Activated CD4-positive, alpha-beta T cell treated with anti-CD3 and anti-CD28 coated beads for 4 hours (primary cell): ENCODE measurements around the gene PTPRN2.

Experiments used
- DNase-seq, 2 donors: peaks; one replicate each; pipeline ENCODE4 v3.0.0-alpha.2; 2020

The PTPRN2 gene

DNA sequence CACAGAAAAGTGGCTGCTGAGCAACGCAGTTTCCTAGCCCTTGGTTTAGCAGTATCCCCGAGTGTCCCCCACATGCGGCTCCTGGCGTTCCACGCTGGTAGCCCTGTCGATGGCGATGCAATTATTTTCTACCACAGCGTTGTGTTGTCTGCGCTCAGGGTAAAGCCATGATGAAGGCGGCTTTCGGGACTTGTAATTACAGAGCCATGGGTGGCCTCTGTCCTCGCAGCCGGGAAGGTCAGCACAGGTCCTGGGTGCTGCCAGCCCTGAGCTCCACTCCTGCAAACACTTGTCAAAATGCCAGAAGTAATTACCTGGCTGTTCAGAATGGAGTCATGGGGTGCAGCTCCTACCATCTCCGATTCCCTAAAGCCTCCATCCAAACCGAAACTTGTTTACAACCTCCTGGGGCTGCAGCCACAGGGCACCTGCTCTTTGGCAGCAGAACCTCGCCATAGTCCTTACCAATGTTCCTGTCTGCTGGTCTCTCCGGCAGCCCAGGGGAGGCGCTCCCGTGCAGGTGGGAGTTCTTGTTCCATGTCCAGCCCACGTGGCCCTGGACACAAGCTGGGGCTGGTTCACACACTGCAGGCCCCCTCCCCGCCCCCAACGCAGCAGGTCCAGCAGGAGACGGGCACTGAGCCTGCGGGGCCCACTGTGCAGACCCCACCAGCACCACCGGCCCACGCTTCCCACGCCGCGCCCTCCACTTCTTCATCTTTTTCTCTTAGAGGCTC, 512.6 kb downstream of the PTPRN2 start:
- no peak for DNase-seq

DNA sequence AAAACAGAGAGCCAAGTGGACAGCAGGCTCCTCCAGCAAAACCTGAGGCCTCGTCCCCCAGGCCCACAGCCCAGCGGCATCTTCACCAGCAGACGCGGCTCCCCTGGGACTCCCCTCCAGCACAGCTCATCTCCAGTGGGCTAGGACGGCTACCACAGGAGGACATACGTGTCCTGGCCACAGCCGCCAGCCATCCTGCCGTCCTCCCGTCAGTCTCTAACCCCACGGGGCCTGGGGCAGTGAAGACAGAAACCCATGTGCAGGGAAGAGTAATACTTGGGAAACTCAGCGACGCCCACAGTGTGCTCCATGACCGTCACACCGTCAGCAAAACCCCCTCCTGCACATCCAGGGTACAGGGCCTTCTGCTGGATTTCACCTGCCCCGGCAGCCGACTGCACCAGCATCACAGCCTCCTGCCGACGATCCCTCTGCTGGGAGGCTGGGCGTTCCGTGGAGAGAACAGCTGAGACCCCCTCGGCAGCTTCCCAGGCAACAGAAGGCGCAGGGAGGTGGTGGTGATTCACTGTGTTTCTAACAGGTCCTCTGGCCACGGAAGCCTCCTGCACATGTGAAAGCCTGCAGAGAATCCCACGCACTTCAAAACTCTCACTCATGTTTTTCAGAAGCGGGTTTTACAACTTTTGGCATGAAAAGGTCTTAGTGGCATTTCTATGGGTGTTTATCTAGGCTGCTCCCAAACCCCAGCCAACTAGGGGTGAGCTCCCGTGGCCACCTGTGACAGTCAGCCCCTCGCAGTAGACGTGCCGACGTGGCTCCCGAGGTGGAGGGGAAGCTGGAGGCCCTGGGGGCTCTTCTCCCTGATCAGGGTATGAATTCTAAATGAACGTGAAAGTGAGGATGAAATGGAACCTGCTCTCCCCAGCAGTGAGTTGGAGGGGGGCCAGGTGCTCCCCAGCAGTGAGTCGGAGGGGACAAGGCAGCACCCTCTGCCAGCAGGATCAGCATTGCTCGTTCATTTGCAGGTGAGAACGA, 513.5 kb downstream of the PTPRN2 start:
- DNase-seq = no peak

DNA sequence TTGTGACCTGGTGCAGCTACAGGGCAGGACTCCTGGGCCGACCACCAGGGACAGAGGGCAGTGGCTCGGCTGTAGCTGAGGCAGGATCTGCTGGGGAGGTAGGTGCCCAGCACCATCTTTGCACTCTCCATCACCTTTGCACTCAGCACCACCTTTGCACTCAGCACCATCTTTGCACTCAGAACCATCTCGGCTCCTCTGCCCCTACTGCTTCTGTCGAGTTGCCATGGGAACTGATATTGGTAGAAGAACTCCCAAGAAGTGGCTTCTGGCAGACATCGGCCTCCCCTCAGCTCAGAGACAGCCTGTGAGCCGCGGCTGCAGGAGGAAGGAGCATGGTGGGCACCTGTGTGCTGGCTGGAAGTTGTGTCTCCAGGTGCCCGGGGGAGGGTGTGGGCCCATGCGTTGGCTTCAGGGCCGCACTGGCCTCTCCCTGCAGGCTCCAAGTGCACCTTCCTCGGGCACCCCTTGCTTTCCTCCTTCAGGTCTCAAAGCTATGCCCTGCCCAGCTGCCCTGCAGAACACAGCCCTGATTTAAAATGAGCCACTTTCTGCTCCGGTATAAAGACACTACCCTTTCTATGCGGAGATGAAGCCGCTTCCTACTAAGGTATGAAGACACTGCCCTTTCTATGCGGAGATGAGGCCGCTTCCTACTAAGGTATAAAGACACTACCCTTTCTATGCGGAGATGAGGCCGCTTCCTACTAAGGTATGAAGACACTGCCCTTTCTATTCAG, 514.5 kb downstream of the PTPRN2 start:
- DNase-seq = no peak

DNA sequence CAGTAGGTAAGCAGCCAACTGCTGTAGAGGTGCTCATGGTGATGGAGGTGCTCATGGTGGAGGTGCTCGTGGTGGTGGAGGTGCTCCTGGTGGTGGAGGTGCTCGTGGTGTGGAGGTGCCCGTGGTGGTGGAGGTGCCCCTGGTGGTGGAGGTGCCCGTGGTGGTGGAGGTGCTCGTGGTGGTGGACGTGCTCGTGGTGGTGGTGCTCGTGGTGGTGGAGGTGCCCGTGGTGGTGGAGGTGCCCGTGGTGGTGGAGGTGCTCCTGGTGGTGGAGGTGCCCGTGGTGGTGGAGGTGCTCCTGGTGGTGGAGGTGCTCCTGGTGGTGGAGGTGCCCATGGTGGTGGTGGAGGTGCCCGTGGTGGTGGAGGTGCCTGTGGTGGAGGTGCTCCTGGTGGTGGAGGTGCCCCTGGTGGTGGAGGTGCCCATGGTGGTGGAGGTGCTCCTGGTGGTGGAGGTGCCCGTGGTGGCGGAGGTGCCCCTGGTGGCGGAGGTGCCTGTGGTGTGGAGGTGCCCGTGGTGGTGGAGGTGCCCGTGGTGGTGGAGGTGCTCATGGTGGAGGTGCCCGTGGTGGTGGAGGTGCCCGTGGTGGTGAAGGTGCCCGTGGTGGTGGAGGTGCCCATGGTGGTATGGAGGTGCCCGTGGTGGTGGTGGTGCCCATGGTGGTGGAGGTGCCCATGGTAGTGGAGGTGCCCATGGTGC, 517.3 kb downstream of the PTPRN2 start:
- no peak for DNase-seq

DNA sequence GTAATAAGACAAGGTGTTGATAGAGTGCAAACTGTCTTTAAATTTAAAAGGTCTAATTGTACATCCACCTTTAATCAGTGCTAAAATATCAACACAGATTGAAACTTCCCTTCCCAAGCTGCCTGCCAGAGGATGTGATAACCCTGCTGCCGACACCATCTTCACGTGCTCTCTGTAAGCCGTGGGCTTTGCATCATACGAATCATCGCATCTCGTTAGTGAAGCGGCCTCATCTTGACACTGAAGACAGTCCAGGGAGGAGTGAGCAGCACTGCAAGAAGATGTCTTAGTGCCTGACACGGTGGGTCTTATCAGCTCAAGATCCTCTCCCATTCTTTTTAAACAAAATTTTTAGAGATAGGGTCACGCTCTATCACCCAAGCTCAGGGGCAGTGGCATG, 518.8 kb downstream of the PTPRN2 start:
- DNase-seq = no peak

DNA sequence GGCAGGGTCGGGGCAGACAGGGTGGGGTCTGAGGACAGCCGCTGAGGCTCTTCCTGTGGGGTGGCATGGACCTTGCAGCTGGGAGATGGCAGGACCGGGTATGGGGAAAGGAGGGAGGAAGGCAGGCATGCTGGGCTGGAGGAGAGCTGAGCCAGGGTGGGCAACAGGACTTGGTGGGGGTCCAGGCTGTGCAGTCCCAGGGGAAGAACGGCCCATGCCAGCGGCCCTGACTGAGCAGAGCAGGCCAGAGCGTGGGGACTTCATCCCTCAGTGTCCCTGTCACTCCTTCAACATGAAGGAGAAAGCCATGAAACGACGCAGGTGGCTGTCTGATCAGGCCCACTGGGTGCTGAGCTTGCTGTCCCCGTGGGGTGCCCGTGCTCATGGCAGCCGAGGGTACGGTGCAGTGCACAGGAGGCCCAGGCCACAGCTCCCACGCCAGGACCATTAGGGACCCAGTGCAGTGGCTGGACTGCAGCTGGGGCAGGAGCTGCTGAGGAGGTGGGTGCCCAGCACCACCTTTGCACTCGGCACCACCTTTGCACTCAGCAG, 519.6 kb downstream of the PTPRN2 start:
- no peak for DNase-seq

DNA sequence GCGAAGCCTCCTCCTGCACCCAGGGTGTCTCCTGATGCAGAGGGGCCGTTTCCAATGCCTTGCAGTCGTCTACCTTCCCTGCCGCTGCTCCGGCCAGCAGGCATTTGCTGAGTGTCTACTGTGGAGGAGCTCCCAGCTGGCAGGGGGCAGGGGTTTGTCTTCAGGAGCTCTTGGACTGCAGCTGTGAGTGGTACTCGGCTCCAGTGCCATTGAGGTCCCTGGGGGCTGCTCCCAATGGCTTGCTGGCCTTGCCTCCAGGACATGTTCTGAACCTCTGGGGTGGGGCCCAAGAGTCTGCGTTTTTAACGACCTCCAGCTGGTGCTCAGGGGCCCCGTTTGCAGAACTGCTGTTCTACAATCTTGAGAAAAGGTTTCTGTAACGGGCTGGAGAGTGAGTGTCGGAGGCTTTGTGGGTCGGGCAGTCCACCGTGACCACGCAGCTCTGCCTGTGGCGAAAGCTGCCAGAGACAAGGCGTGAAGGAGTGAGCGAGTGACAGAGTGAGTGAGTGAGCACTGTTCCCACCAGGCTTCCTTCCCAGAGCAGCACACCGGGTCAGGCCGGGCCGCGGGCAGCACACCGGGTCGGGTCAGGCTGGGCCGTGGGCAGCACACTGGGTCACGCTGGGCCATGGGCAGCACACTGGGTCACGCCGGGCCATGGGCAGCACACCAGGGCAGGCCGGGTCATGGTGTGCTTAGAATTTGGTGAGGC, 520.2 kb downstream of the PTPRN2 start:
- DNase-seq = no peak

DNA sequence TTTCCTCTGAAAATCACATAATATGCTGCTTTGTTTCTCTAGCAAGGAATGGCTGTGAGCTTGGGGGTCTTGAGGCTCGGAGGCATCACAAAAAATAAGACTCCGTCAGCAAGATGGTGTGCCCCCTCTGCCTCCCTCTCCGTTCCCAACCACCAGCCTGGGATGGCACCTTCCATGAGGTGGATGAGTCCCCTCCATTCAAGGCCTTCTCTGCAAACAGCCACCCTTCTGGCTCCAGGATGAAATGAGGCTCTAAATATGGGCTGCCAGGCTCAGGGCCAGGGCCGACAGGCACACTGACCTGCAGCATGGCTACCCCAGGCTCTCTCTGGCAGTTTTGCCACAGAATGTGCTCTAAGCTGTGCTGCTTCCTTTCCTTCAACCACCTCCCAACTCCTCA, 521.5 kb downstream of the PTPRN2 start:
- DNase-seq = no peak

DNA sequence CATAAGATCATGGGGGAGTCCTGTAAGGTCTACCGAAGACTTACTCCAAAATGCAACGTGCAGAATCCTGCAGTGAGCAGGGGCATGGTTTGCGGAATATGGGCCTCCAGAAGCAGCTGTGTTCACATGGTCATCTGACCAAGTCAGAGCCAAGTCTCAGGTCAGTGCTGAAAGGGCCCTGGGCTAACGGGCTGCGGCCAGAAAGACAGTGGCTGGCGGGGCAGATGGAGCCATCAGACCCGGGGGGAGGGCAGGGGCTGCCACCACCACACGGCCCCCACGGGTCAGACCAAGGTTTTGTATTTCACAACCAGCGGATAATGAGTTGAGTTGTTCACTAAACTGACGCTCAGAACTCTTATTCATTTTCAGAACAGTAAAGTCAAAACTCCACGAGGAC, 522.3 kb downstream of the PTPRN2 start:
- no peak for DNase-seq

DNA sequence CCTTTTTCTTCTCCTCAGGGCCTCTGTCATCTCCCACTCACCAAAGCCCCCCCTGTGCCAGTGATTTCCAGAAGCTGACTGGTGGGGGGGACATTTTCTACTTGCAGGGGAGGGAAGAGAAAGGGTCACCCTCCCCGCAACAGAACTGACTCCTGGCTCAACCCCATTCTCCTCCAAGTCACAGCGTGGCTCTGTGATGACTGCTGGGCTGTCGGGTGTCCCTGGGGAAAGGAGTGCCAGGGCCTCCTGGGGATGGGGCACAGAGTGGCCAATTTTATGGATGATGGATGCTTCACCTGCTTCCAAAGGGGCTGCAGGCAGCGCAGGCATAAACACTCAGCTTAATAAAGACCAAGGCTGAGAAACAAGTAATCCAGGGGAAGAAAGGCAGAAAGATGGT, 523.0 kb downstream of the PTPRN2 start:
- no peak for DNase-seq

DNA sequence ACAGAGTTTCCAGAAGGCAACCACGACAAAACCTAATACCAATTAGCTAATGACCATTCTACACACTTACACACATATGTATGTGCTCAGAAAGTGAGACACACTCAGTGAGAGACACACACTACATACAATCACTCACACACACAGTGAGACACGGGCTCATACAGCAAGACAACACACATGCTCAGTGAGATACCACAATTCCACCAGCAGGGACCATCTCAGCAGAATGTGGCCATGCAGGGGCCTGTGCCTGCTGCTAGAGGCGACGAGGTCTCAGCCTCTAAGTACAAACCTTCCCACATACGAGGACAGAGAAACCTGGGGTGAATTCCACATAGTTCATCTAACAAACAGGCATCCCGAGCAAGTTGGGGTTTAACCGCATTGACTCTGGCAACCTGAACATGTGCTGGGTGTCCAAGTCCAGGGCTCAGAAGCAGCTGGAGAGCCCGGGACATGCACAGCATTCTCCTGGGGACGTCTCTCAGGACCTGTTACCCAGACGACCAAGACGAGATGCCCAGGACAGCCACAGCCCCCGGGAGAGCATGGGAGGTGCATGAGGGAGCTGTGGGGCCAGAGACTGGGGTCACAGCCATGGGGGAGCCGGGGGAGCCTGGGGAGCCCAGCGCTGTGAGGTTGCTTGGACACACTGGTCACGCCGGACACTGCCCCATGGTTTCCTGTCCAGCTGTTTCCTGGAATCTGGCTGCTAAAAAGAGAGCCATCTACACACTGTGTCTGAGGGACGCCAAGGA, 523.6 kb downstream of the PTPRN2 start:
- DNase-seq = no peak

DNA sequence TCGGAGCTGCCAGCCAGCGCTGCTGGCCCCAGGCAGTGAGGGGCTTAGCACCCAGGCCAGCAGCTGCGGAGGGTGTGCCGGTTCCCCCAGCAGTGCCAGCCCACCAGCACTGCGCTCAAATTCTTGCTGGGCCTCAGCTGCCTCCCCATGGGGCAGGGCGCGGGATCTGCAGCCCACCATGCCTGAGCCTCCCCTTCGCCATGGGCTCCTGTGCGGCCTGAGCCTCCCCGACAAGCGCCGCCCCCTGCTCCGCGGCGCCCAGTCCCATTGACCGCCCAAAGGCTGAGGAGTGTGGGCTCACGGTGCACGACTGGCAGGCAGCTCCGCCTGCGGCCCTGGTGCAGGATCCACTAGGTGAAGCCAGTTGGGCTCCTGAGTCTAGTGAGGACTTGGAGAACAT, 525.0 kb downstream of the PTPRN2 start:
- no peak for DNase-seq

DNA sequence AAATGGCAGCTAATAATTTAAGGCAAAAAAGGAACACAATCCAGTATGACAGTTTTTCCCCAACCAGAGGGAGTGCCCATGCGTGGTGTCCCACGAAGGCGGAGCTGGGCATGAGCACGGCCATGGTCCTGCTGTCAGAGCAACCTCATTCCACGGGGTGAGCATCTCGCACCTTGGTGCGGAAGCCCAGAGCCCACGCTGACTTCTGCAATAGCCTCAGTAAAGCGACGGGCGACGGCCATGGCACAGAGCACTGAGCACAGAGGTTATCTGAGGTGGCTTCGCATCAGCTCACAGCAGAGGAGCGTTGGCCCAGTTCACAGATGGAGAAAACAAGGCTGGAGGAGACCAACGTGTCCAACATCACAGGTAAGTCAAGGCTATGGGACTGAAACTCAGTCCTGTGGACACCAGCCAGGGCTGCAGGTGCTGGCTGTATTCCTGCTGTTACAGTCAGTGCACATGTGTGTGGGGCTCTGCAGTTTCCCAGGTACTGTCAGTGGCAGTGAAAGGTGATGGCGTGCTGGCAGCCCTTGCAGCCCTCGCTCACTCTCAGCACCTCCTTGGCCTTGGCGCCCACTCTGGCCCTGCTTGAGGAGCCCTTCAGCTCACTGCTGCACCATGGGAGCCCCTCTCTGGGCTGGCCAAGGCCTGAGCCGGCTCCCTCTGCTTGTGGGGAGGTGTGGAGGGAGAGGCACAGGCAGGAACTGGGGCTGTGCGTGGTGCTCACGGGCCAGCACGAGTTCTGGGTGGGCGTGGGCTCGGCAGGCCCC, 525.6 kb downstream of the PTPRN2 start:
- no peak for DNase-seq

DNA sequence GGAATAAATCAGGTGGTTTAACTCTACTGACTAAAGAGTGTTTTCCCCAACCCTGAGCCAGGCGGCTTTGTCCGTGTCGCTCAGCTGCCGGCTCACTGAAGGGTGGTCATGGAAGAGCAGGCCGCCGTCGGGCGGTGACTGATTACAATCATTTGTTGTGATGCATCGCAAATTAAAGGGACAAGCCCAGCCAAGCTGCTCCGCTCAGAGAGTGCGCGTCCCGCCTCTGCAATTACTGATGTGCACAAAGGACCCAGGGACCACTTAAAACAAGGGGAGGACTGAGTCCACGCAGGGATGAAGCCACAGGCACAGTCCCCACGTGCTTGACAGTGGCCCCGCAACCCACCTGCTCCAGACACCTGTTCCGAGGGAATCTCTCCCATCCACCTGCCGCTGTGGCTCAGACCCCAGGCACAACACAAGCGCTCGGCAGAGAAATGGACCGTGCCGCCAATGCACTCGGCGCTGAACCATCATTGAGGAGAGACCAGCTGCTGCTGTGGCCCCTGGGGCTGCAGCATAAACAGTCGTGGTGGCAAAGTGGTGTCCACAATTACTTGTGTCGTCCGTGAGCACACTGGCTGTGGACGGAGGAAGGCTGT, 526.5 kb downstream of the PTPRN2 start:
- DNase-seq = no peak

DNA sequence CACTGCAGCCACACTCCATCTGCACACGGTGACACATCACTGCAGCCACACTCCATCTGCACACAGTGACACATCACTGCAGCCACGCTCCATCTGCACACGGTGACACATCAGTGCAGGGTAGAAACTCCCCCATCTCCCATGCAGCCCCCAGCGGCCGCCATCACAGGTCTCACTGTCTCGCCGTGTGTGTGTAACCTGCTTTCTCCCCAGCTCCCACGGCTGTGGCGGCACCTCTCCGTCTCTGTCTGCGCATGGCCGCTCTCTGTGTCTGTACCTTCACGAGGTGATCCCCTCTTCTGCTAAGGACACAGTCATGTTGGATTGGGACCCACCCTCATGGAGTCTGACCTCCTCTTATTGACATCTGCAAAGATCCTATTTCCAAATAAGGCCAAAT, 527.4 kb downstream of the PTPRN2 start:
- DNase-seq = no peak

DNA sequence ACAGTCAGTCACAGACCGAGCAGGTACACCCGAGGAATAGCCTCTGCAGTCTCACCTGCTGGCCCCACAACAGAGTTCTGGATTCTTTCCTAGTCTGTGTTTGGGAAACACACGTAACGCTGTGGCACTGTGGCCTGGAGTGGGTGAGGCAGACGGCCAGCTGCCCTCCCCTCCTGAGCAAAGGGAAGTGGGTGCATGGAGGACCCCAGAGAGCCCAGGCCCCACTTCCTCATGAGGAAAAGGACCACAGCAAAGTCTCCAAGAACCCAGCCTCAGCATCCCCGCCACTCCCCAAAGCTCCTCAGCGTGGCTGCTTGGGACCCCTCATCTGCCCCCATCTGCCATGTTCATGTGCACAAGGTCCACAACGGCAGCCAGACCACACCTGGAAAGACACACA, 530.2 kb downstream of the PTPRN2 start:
- DNase-seq = no peak

DNA sequence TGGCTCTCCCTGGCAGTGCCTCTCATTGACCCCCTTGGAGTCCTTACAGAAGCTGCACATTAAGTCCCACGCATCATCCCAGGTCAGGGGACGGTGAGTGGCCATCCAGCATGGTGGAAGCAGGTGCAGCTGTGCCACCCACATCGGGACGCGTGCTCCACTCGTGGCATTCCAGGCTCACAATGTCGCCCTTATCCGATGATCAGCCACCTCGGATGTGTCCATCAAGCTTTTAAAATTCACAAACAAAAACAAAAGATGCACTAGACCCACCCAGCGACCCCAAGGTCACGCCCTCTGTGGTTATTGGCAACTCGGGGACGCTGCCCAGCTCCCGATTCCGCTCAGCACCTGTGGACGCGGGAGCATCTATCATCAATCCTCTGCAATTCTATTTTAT, 530.9 kb downstream of the PTPRN2 start:
- no peak for DNase-seq

DNA sequence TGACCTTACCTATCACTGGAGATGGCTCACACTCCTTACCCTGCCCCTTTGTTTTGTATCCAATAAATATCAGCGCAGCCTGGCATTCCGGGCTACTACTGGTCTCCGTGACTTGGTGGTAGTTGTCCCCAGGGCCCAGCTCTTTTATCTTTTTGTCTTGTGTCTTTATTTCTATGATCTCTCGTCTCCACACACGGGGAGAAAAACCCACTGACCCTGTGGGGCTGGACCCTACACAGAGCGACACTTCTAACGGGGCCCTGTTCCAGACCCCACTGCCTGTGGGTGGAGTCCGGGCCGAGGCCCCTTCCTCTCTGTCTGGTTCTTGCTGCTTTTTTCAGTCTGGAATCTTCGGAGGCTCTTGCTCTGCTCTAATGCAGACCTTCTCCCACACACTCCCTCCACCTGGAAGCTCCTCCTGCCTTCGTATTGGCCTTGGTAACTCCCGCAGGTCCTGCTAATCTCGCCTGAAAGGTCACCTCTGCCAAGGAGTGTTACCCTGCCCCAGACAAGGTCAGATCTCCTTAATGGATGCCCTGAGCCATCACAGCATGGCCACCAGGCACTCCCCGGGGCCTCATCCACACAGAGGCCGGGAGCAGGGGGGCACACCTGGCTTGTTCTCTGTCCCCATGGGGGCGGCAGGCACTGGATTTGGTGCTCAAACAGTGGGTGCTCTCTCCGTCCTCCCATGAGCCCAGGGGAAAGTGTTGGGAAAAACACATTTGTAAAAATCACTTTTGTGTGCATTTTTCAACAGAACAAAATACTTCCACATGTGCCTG, 531.7 kb downstream of the PTPRN2 start:
- DNase-seq = no peak

DNA sequence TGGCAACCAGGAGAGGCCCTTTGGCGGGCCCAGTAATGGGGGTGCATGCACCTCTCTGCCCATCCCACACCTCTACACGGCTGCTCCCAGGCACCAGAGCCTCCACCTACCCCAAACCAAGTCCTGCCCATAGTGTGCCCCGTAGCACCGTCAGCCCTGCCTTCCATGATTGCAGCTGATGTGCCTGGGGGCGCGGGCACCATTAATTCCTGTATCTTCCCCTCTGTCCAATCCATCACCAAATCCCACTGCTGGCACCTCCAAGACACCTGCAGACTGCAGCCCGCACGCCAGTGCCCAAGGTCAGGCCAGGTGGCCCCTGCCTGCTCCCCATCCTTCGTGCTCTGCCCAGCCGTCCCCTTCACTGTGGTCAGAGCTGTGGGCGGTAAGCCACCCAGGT, 533.0 kb downstream of the PTPRN2 start:
- DNase-seq = no peak
